ENCODE data around the gene TCF19. TPM values are rescaled to one million over a fixed set of nuclear protein-coding genes. Genes with fewer than 3 reads are reported as not detected.

TCF19 gene
- total and polyA plus RNA-seq, 2 experiments from 2014 or later = 8.3 to 11.1 TPM

DNA sequence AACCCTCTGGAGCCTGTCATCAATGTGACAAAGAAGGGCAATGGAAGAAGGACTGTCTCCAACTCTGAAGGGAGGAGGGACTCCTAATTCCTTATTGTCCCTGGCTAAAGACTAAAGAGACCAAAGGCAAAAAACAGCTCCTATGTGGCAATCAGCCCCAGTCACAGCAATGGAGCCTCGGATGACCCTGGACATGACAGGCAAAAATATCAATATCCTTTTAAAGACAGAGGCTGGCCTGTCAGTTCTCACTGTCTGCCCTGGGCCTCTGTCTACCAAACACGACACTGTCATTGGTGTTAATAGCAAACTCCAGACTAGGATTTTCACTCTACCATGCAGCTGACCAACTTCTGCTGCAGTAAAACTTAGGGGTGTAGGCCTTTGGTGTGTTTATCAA, 50.1 kb downstream of the TCF19 start:
- Mint-ChIP-seq H3K9me3 (no peaks in the 10 kb centered on the region), H3K27ac (no peak overlapping the region), H3K27me3 (ENCODE audit: insufficient read depth, low read depth, poor library complexity) (no peaks in the 10 kb centered on the region), H3K36me3 (ENCODE audit: low read depth) (no peaks in the 10 kb centered on the region), H3K4me3 (no peak overlapping the region), H3K4me1 (peaks cover 24% of the 10 kb centered on the region)
- Histone ChIP-seq H3K27ac (ENCODE audit: low read depth) (no peak overlapping the region), H3K4me3 (no peak overlapping the region), H2AFZ (no peak overlapping the region), H3K36me3 (ENCODE audit: insufficient read depth) (no peaks in the 10 kb centered on the region), H3K9me2 (ENCODE audit: insufficient read depth) (no peaks in the 10 kb centered on the region; the same call in 1 of the 2 replicates), H3F3A (replicated peaks; ENCODE audit: low read depth) (no peaks in the 10 kb centered on the region), H3K79me2 (replicated peaks; ENCODE audit: insufficient read depth) (no peaks in the 10 kb centered on the region), H3K4me2 (no peak overlapping the region), H4K20me1 (replicated peaks; ENCODE audit: insufficient read depth) (no peaks in the 10 kb centered on the region), H3K4me1 (ENCODE audit: insufficient read depth) (peaks cover 22% of the 10 kb centered on the region), H3K27me3 (ENCODE audit: insufficient read depth) (no peaks in the 10 kb centered on the region)
- TF ChIP-seq ZNF114 (CRISPR knock-in tag; IDR thresholded peaks at IDR 0.05) = no peak
- no peak for TF ChIP-seq STAT1 (IDR thresholded peaks at IDR 0.05; ENCODE audit: unreplicated experiment)
- no peak for TF ChIP-seq POLR2AphosphoS5 (IDR thresholded peaks at IDR 0.05; ENCODE audit: low read depth)
- TF ChIP-seq EZH2 (IDR thresholded peaks at IDR 0.05; ENCODE audit: low read depth, unreplicated experiment) = no peak
- TF ChIP-seq JUNB (IDR thresholded peaks at IDR 0.05; ENCODE audit: unreplicated experiment) = no peak
- TF ChIP-seq NANOG (IDR thresholded peaks at IDR 0.05; ENCODE audit: borderline replicate concordance) = no peak
- ATAC-seq (no peak), DNase-seq (ENCODE audit: low spot score) (no peak)

DNA sequence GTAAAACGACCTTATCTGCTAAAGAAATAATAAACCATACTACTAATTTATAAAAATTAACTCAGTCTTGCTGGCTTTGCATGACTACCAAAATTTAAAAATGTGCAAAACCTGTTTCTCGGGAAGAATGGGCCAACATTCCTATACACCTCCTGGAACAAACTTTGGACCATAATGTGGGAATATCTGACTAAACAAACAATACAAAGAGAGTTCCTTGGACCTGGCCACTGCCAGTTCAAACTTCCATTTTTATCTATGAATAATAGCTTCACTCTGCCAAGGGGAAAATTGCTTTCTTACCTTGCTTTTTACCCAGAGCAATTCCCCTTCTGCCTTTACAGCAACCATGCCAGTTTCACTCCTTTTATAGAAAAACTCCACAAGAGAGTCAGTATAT, 50.7 kb downstream of the TCF19 start:
- H3F3A ChIP-seq (replicated peaks; ENCODE audit: low read depth) = no peaks in the 10 kb centered on the region
- no peak overlapping the region for H3K4me3 ChIP-seq
- no peaks in the 10 kb centered on the region for H3K27me3 ChIP-seq (ENCODE audit: insufficient read depth)
- no peak for DNase-seq (ENCODE audit: low spot score)
- no peaks in the 10 kb centered on the region for H3K79me2 ChIP-seq (replicated peaks; ENCODE audit: insufficient read depth)
- H3K36me3 Mint-ChIP-seq (ENCODE audit: low read depth) = no peaks in the 10 kb centered on the region
- H4K20me1 ChIP-seq (replicated peaks; ENCODE audit: insufficient read depth) = no peaks in the 10 kb centered on the region
- H3K27me3 Mint-ChIP-seq (ENCODE audit: insufficient read depth, low read depth, poor library complexity) = no peaks in the 10 kb centered on the region
- H3K4me1 ChIP-seq (ENCODE audit: insufficient read depth) = peaks cover 18% of the 10 kb centered on the region
- no peak for ATAC-seq
- H3K36me3 ChIP-seq (ENCODE audit: insufficient read depth) = no peaks in the 10 kb centered on the region
- no peak overlapping the region for H2AFZ ChIP-seq
- H3K27ac Mint-ChIP-seq = no peak overlapping the region
- no peak overlapping the region for H3K27ac ChIP-seq (ENCODE audit: low read depth)
- no peaks in the 10 kb centered on the region for H3K9me3 Mint-ChIP-seq
- H3K4me2 ChIP-seq = no peak overlapping the region
- H3K9me2 ChIP-seq (ENCODE audit: insufficient read depth) = no peaks in the 10 kb centered on the region; the same call in 1 of the 2 replicates
- H3K4me3 Mint-ChIP-seq = no peak overlapping the region
- peaks cover 18% of the 10 kb centered on the region for H3K4me1 Mint-ChIP-seq
- TF ChIP-seq, protein P1, sequence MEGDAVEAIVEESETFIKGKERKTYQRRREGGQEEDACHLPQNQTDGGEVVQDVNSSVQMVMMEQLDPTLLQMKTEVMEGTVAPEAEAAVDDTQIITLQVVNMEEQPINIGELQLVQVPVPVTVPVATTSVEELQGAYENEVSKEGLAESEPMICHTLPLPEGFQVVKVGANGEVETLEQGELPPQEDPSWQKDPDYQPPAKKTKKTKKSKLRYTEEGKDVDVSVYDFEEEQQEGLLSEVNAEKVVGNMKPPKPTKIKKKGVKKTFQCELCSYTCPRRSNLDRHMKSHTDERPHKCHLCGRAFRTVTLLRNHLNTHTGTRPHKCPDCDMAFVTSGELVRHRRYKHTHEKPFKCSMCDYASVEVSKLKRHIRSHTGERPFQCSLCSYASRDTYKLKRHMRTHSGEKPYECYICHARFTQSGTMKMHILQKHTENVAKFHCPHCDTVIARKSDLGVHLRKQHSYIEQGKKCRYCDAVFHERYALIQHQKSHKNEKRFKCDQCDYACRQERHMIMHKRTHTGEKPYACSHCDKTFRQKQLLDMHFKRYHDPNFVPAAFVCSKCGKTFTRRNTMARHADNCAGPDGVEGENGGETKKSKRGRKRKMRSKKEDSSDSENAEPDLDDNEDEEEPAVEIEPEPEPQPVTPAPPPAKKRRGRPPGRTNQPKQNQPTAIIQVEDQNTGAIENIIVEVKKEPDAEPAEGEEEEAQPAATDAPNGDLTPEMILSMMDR (conservative IDR thresholded peaks at IDR 0.05; ENCODE audit: low read depth in 2 of 2) = no peak
- TF ChIP-seq ZNF331 (CRISPR knock-in tag; IDR thresholded peaks at IDR 0.05; ENCODE audit: low read depth) (no peak), ETS1 (IDR thresholded peaks at IDR 0.05) (no peak), JUNB (IDR thresholded peaks at IDR 0.05; ENCODE audit: unreplicated experiment) (no peak), CREB1 (CRISPR knock-in tag; IDR thresholded peaks at IDR 0.05; ENCODE audit: low read depth) (no peak), EZH2 (IDR thresholded peaks at IDR 0.05; ENCODE audit: low read depth, unreplicated experiment) (no peak), STAT1 (IDR thresholded peaks at IDR 0.05; ENCODE audit: unreplicated experiment) (no peak), REST (IDR thresholded peaks at IDR 0.05; ENCODE audit: unreplicated experiment) (no peak), ZNF114 (CRISPR knock-in tag; IDR thresholded peaks at IDR 0.05) (no peak), POLR2AphosphoS5 (IDR thresholded peaks at IDR 0.05; ENCODE audit: low read depth) (no peak)

Data from GM23338 (cell line).